ENCODE measurements around the gene RAVER1. TPM values are rescaled to one million over a fixed set of nuclear protein-coding genes. Genes with fewer than 3 reads are reported as not detected.

RAVER1 gene
- total and polyA plus RNA-seq, 8 donors, result 3.3 to 74.7 (median 12.8) TPM

- Histone ChIP-seq H3K27me3 (no peaks in the 10 kb centered on the region), H3K9me3 (no peaks in the 10 kb centered on the region), H3K4me3 (peak overlapping the region in 3 of 4 donors; percentile 81 to 83 (median 82)), H3K36me3 (peaks cover 1 to 8% (median 2%) of the 10 kb centered on the region in 4 donors), H3K27ac (peak overlapping the region; percentile 6 to 96 (median 88)), H3K4me1 (peaks cover 17 to 43% (median 39%) of the 10 kb centered on the region in 4 donors)
- intact Hi-C loops (cut with DNase I; ENCODE audit: low total_unique reads), result no loop called here
- DNase-seq, result peak in 1 of 2 donors; percentile 21
- TF ChIP-seq POLR2A (IDR thresholded peaks at IDR 0.05), result no peak
- TF ChIP-seq EP300 (IDR thresholded peaks at IDR 0.05), result no peak
- no peak for TF ChIP-seq POLR2AphosphoS5 (IDR thresholded peaks at IDR 0.05)
- no peak for TF ChIP-seq CTCF (IDR thresholded peaks at IDR 0.05)
- WGBS, 5 donors, result 55 to 64% (median 61%) methylated on average over 15 to 26 of the region's 26 CpGs
These were observed 2.1 kb upstream of the RAVER1 start for GRCh38 chr19:10335352-10335985.

- TF ChIP-seq POLR2A (IDR thresholded peaks at IDR 0.05) (no peak), EP300 (IDR thresholded peaks at IDR 0.05) (no peak), POLR2AphosphoS5 (IDR thresholded peaks at IDR 0.05) (peak; percentile 60 to 92 (median 68)), CTCF (IDR thresholded peaks at IDR 0.05) (no peak)
- no peaks in the 10 kb centered on the region for H3K9me3 ChIP-seq
- H3K27me3 ChIP-seq, result no peaks in the 10 kb centered on the region
- peaks cover 17 to 41% (median 39%) of the 10 kb centered on the region in 4 donors for H3K4me1 ChIP-seq
- peak overlapping the region; percentile 88 to 96 (median 90) for H3K27ac ChIP-seq
- H3K4me3 ChIP-seq, result peak overlapping the region; percentile 81 to 83 (median 82)
- peaks cover 8 to 15% (median 9%) of the 10 kb centered on the region in 4 donors for H3K36me3 ChIP-seq
- intact Hi-C loops (cut with DNase I; ENCODE audit: low total_unique reads), result no loop called here
- 12 to 34% (median 16%) methylated on average over 18 to 59 of the region's 59 CpGs for WGBS, 5 donors
- DNase-seq, result peak; percentile 96 to 97
These were observed 1.4 kb upstream of the RAVER1 start for GRCh38 chr19:10334588-10335351.

- no peak for DNase-seq
- intact Hi-C loops (cut with DNase I; ENCODE audit: low total_unique reads), result no loop called here
These were observed 644 bp upstream of the RAVER1 start for GRCh38 chr19:10333758-10334587.

More at GRCh38 chr19:10333758-10334587, 644 bp upstream of the RAVER1 start:
- Histone ChIP-seq H3K9me3 (no peaks in the 10 kb centered on the region), H3K27me3 (no peaks in the 10 kb centered on the region), H3K27ac (peak overlapping the region; percentile 88 to 96 (median 90)), H3K4me3 (peak overlapping the region; percentile 81 to 83 (median 82)), H3K36me3 (peaks cover 16 to 23% (median 17%) of the 10 kb centered on the region in 4 donors), H3K4me1 (peaks cover 17 to 40% (median 37%) of the 10 kb centered on the region in 4 donors)
- TF ChIP-seq POLR2A (IDR thresholded peaks at IDR 0.05), result no peak
- TF ChIP-seq POLR2AphosphoS5 (IDR thresholded peaks at IDR 0.05), result no peak
- TF ChIP-seq CTCF (IDR thresholded peaks at IDR 0.05), result no peak
- TF ChIP-seq EP300 (IDR thresholded peaks at IDR 0.05), result no peak
- WGBS, 5 donors, result 4 to 18% (median 11%) methylated on average over 25 to 44 of the region's 44 CpGs

All from stomach (tissue), 9 donors.